Muscle of leg (tissue), 11 donors: ENCODE data around the gene FAM181B. TPM values are rescaled to one million over a fixed set of nuclear protein-coding genes. Genes with fewer than 3 reads are reported as not detected.
"Not testable (repeated sequence)": the region's sequence is repeated elsewhere in the genome, so short reads cannot be mapped to it uniquely, and the experiment has no call there.

Experiments used
- DNase-seq: peaks from one replicate; pipeline ENCODE4 v3.0.0; 2013
- H3K27ac ChIP-seq: one replicate; pipeline ENCODE4 v1.5.1; 2013; ENCODE audit warnings: mild to moderate bottlenecking, low read length, control low read depth
- H3K27me3 ChIP-seq: one replicate; pipeline ENCODE4 v1.6.1; 2013; ENCODE audit warnings: low read length; ENCODE audit not compliant: control insufficient read depth, insufficient read depth
- H3K36me3 ChIP-seq: one replicate; pipeline ENCODE4 v1.6.1; 2013; ENCODE audit warnings: low read length; ENCODE audit not compliant: control insufficient read depth, insufficient read depth
- H3K4me1 ChIP-seq: one replicate; pipeline ENCODE4 v1.6.1; 2013; ENCODE audit warnings: low read length; ENCODE audit not compliant: control insufficient read depth, insufficient read depth
- H3K4me3 ChIP-seq: one replicate; pipeline ENCODE4 v1.5.1; 2013; ENCODE audit warnings: low read length, control low read depth
- H3K9me3 ChIP-seq: replicated peaks from 2 replicates; pipeline ENCODE4 v1.6.1; 2013; ENCODE audit warnings: low read depth, low read length; ENCODE audit not compliant: control insufficient read depth
- WGBS: methylation state at CpG from one replicate; pipeline ENCODE4 v1.1.5; 2013; ENCODE audit warnings: missing lambda C conversion rate; ENCODE audit not compliant: insufficient coverage; 5-methylcytosine and 5-hydroxymethylcytosine counted together
- polyA plus RNA-seq, 8 donors: library from polyadenylated mRNA; unstranded; fragments of 120-200 nt; gene quantifications; one replicate each; pipeline versions ENCODE4 v1.2.1 to v1.2.3, GENCODE V29; 2013; ENCODE audit warnings: inconsistent platforms in 1 of 8, low replicate concordance in 1 of 8; ENCODE audit not compliant: insufficient read length in 8 of 8, insufficient read depth in 1 of 8
- total RNA-seq: library from RNA; stranded (reverse); fragments of 120-200 nt; gene quantifications from one replicate; pipeline ENCODE4 v1.2.4, GENCODE V29; 2013

The FAM181B gene
- total and polyA plus RNA-seq, 9 donors, result 0.15 to 0.40 (median 0.23) TPM

DNA sequence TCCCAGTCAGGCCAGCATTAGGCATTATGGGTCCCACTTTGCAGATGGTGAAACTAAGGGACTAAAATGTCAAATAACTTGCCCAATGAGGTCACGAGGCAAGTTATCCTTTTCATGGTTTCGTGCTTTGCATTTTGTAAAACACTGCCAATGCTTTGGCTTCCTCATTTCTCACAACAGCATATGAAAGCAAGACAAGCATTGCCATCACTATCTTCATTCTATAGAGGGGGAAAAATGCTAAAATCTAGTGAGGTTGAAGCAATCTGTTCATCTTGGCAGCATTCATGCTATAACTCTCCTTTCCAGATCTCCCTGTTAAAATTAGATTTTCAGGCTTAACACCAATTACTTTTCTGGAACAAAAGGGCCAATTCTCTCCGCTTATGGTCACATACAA is 14.8 kb downstream of the FAM181B start:
- peaks cover 19% of the 10 kb centered on the region for H3K4me1 ChIP-seq
- H3K36me3 ChIP-seq, result no peaks in the 10 kb centered on the region
- H3K9me3 ChIP-seq, result no peaks in the 10 kb centered on the region
- no CpG with 5 or more reads among the region's 3 CpGs for WGBS
- H3K4me3 ChIP-seq, result no peak overlapping the region
- peak; percentile 24 for DNase-seq
- H3K27me3 ChIP-seq, result no peaks in the 10 kb centered on the region
- no peak overlapping the region for H3K27ac ChIP-seq

DNA sequence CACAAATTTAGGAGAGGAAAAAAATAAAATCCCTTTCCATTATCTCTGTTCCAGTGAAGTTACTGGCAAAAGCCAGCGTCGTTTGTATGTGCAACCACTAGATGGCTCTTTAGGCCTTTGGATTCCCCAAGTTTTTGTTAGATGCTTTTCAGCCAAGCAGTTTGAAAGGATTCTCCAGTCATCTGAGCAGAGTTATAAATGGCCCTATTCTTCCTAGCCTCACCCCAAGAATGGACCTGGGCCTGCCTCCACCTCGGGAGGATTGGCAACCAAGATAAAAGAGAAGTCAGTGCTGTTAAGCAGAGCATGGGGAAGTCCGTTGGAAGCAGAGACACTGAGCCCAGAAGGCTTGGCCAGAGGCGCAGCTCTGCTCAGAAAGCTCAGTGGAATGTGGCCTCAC is 15.4 kb downstream of the FAM181B start:
- H3K4me3 ChIP-seq, result no peak overlapping the region
- H3K36me3 ChIP-seq, result no peaks in the 10 kb centered on the region
- no peaks in the 10 kb centered on the region for H3K27me3 ChIP-seq
- H3K4me1 ChIP-seq, result peaks cover 19% of the 10 kb centered on the region
- no peaks in the 10 kb centered on the region for H3K9me3 ChIP-seq
- DNase-seq, result peak; percentile 83
- H3K27ac ChIP-seq, result no peak overlapping the region
- WGBS, result 0% methylated on average over 2 of the region's 5 CpGs

DNA sequence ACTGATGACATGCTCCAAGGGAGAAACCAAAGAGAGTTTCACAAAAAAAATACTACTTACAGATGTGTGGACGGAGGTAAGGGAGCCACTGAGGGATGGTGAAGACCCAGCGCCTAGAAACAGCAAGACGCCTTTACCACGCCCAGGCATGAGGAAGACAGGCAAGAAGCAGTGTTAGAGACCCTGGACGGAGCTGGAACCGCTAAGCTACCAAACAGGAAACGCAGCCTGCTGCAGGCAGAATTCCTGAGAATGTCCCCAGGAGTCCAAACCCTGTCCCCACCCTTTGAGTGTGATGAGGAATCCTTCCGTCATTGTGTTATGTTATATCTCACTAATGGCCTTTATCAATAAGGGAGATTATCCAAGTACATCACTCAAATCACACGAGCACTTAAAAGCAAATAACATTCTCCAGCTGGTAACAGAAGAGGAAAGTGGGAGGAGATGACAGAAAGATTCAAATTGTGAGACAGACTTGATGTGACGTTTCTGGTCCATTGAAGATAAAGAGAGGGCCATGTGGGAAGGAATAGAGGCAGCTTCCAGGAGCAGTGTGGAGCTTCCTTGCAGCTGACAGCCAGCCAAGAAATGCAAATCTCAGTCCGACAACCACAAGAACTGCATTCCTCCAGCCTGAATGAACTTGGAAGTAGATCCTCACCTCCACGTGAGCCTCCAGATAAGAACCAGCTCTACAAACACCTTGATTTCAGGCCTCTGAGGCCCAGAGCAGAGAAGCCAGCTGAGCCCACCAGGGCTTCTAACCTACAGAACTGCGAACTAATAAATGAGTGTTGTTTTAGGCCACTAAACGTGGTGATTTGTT is 19.1 kb downstream of the FAM181B start:
- Histone ChIP-seq H3K27ac (no peak overlapping the region), H3K4me1 (peaks cover 9% of the 10 kb centered on the region), H3K9me3 (no peaks in the 10 kb centered on the region), H3K4me3 (no peak overlapping the region), H3K36me3 (no peaks in the 10 kb centered on the region), H3K27me3 (no peaks in the 10 kb centered on the region)
- 55% methylated on average over 5 of the region's 14 CpGs for WGBS
- DNase-seq, result no peak

DNA sequence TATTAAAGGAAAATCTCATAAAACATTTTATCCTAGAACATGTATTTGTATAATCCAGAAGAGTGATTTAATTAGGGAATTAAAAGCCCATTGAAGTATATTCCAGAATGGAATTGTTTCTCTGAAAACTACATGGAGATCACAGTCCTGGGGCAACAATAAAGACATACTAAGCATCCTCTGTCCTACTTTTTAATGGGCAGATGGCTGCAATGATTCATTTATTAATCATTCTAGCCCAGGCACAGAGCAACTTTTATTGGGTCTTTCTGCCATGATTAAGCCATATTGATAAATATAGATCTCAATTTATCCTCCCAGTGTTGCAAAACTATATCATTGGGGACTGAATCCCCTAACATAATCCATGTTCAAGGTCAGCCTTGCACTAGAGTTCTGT is 22.0 kb downstream of the FAM181B start:
- Histone ChIP-seq H3K27me3 (no peaks in the 10 kb centered on the region), H3K27ac (no peak overlapping the region), H3K4me3 (no peak overlapping the region), H3K36me3 (no peaks in the 10 kb centered on the region), H3K9me3 (no peaks in the 10 kb centered on the region), H3K4me1 (no peaks in the 10 kb centered on the region)
- DNase-seq, result no peak

DNA sequence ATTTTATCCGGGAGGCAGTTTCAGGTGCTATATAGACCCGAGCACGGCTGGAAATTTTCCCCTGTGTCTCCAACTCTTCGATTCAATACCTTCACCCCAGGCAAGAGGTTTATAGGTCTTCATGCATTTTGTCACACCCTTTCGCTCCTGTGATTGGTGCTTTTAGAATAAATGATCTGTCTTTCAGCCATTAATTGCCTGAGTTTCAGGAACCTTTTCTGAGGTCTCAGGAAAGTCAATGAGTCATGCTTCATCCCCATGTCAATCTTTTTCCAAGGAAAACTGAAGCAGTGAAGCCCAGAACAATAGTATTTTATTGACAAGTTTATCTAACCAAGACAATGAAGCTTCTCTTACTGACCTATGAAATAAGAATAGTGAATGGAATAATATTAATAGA is 29.9 kb downstream of the FAM181B start:
- Histone ChIP-seq H3K27ac (no peak overlapping the region), H3K4me3 (no peak overlapping the region), H3K27me3 (peaks cover under 1% of the 10 kb centered on the region), H3K4me1 (no peaks in the 10 kb centered on the region), H3K36me3 (no peaks in the 10 kb centered on the region), H3K9me3 (no peaks in the 10 kb centered on the region)
- DNase-seq, result no peak
- no CpG with 5 or more reads among the region's 5 CpGs for WGBS

DNA sequence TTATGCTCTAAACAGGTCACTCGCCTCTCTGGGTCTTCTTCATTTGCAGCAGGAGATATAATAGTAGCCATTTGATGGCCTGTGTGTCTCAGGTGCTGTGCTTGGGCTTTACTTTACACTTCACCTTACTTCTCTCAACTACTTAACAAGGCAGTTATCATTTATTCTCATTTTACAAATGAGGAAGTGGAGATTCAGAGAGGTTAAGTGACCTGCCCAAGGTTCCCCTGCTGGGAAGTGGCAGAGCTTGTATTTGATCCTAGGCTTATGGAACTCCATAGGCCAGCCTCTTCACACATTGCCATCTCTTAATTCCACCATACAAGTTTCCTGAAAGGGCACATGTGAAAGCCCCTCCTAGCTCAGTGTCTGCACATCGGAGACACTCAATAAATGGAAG is 30.4 kb downstream of the FAM181B start:
- H3K27ac ChIP-seq, result no peak overlapping the region
- no CpG with 5 or more reads among the region's 2 CpGs for WGBS
- H3K9me3 ChIP-seq, result no peaks in the 10 kb centered on the region
- H3K4me3 ChIP-seq, result no peak overlapping the region
- H3K4me1 ChIP-seq, result no peaks in the 10 kb centered on the region
- no peak for DNase-seq
- H3K27me3 ChIP-seq, result peaks cover 3% of the 10 kb centered on the region
- no peaks in the 10 kb centered on the region for H3K36me3 ChIP-seq

DNA sequence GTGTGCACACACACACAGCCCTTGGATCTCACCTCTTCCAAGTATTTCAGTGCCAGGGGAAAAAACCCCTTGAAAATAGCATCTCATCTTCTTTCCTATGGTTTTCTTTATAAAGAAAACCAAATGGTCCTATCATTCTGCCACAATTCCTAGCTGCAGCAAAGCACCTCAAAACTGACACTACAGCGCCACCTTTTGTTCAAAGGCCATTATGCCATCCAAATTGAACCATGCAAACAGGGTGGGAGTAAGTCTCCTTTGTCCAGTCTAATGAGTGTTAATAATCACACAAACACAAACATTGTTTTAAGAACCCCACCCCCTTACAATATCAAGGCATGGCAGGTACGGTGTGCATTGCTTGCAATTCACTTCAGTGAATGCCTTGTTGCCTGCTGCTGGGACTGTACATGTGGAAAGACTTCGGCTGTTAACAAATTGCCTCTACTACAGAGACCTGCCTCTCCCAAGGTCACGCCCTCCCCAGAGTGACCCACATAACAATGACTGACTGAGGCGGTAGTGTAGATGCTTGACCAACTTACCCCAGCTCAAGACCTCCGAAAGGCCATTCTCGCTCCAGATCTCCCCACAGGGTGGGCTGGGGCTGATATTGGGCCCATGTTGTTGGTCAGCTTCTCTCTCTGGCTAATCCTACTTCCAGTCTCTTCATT is 31.7 kb downstream of the FAM181B start:
- Histone ChIP-seq H3K36me3 (no peaks in the 10 kb centered on the region), H3K4me3 (no peak overlapping the region), H3K4me1 (no peaks in the 10 kb centered on the region), H3K27ac (no peak overlapping the region), H3K27me3 (peaks cover 3% of the 10 kb centered on the region), H3K9me3 (no peaks in the 10 kb centered on the region)
- 60% methylated on average over 3 of the region's 7 CpGs for WGBS
- peak; percentile 45 for DNase-seq

DNA sequence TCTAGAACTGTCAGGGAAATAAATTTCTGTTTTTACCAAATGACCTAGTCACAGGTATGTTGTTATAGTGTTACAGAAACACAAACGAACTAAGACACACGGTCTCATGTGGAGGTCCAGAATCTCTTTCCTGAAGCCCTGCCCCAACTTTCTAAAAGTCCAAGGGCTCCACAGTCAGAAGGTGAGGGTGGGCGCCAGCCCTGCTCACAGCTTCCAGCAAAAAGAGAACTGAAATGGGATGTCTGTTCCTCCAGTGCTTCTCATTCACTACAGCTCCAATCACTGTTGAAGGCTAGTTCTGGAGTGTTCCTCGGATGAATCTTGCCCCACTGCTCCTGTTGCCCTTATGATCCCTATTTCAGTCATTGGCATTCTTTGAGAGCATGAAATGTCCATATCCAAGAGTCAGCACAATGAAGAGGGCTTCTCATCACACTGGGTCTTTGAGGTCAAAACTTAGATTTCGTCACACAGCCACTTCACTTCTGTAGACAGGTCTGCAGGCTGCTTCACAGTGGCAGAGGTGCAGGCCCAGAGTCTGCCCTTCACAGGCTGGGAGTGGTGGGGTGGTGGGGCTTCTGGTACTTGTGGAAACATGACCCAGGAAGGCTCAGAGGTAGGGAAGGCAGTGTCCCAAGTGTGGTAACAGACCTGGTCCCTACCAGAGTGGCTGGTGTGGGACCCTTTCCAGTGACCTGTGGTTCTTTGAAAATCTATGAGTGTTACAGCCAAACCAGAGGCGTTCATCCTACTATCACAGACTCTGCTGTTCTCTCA is 34.9 kb downstream of the FAM181B start:
- H3K4me1 ChIP-seq, result no peaks in the 10 kb centered on the region
- 60% methylated on average over 1 of the region's 6 CpGs for WGBS
- no peak overlapping the region for H3K4me3 ChIP-seq
- no peak overlapping the region for H3K27ac ChIP-seq
- DNase-seq, result no peak
- no peaks in the 10 kb centered on the region for H3K9me3 ChIP-seq
- peaks cover 3% of the 10 kb centered on the region for H3K27me3 ChIP-seq
- H3K36me3 ChIP-seq, result no peaks in the 10 kb centered on the region

DNA sequence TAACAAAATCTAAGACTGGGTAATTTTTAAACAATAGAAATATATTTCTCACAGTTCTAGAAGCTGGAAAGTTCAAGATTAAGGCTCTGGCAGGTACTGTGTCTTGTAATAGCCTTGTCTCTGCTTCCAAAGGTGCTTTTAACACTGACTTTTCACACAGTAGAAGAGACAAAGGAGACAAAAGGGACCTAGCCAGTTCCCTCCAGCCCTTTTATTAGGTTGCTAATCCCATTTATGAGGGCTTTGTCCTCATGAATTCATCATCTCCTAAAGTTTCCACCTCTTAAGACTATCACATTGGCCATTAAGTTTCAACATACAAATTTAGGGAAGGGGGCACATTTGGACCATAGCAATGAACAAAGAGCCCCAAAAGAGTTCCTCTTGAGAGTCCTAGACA is 40.7 kb downstream of the FAM181B start:
- H3K36me3 ChIP-seq, result no peaks in the 10 kb centered on the region
- H3K27me3 ChIP-seq, result no peaks in the 10 kb centered on the region
- no peak for DNase-seq

DNA sequence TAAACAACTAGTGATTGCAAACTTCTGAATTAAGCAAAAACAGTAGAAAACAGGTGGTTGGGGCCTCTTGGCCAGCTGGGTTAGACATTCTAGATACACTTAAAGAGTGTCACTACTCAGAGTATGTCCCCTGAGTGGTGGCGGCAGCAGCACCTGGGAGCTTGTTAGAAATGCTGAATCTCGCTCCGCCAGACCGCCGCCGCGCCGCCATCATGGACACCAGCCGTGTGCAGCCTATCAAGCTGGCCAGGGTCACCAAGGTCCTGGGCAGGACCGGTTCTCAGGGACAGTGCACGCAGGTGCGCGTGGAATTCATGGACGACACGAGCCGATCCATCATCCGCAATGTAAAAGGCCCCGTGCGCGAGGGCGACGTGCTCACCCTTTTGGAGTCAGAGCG is 44.3 kb downstream of the FAM181B start:
- not testable (repeated sequence) for H3K4me3 ChIP-seq, DNase-seq
- no CpG with 5 or more reads among the region's 23 CpGs for WGBS

More for the DNA sequence above, 40.7 kb downstream of the FAM181B start:
- Histone ChIP-seq H3K4me1 (no peaks in the 10 kb centered on the region), H3K4me3 (no peak overlapping the region), H3K9me3 (no peaks in the 10 kb centered on the region), H3K27ac (no peak overlapping the region)

More for the DNA sequence above, 44.3 kb downstream of the FAM181B start:
- not testable (repeated sequence) for H3K4me1 ChIP-seq, H3K36me3 ChIP-seq, H3K9me3 ChIP-seq, H3K27ac ChIP-seq, H3K27me3 ChIP-seq
